Fibroblast of mammary gland (primary cell): ENCODE data around the gene YAP1.

Experiments
- DNase-seq: peaks from one replicate; pipeline ENCODE4 v3.0.0-alpha.2; 2010; ENCODE audit warnings: low read depth
- H3K4me3 ChIP-seq: 2 replicates; pipeline ENCODE4 v1.5.1; 2011; ENCODE audit warnings: low read depth, mild to moderate bottlenecking, low read length, moderate library complexity; ENCODE audit not compliant: control insufficient read depth
- TF ChIP-seq, protein P1 (sequence below): conservative IDR thresholded peaks from 2 replicates; pipeline ENCODE4 v1.5.1; 2011; ENCODE audit warnings: low read depth, low read length, inconsistent platforms; ENCODE audit not compliant: control insufficient read depth, insufficient read depth

The YAP1 gene

DNA sequence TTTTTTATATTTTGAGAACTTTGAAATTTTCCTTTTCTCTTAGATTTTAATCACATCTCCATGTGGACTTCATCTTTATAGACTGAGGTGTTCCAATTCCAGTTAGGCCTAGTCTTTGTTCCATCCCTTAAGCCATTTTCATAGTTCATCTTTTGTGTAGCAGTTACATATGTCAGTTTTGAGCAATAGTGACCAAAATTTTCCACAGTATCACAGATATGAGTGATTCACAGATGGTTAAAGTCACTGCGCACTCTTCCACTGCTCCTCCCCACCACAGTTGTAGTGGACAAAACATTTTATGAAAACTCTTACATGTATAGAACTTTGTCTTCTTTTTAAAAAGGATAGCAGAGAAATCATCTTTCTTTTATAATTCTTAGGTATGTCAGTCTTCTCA is 42.8 kb downstream of the YAP1 start:
- no peak for DNase-seq
- TF ChIP-seq, protein P1, sequence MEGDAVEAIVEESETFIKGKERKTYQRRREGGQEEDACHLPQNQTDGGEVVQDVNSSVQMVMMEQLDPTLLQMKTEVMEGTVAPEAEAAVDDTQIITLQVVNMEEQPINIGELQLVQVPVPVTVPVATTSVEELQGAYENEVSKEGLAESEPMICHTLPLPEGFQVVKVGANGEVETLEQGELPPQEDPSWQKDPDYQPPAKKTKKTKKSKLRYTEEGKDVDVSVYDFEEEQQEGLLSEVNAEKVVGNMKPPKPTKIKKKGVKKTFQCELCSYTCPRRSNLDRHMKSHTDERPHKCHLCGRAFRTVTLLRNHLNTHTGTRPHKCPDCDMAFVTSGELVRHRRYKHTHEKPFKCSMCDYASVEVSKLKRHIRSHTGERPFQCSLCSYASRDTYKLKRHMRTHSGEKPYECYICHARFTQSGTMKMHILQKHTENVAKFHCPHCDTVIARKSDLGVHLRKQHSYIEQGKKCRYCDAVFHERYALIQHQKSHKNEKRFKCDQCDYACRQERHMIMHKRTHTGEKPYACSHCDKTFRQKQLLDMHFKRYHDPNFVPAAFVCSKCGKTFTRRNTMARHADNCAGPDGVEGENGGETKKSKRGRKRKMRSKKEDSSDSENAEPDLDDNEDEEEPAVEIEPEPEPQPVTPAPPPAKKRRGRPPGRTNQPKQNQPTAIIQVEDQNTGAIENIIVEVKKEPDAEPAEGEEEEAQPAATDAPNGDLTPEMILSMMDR: no peak
- H3K4me3 ChIP-seq: no peak overlapping the region

DNA sequence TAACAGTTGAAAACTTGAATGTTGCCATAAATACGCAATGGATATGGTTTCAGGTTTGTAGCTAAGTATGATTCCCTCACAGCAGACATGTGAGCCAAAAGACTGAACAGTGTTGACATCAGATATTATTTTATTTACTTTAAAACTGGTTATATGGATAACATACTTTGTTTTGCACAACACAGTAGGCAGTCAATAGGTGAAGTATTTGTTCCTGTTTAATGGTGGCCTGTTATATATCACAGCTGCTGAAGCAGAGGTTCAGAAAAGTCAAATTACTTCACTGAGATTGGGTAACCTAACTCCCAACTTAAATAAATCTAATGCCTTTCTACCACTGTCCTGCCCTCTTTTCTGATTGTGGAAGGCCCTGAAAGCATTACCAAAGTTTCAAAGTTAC is 44.6 kb downstream of the YAP1 start:
- TF ChIP-seq, protein P1: no peak
- no peak for DNase-seq
- H3K4me3 ChIP-seq: no peak overlapping the region

DNA sequence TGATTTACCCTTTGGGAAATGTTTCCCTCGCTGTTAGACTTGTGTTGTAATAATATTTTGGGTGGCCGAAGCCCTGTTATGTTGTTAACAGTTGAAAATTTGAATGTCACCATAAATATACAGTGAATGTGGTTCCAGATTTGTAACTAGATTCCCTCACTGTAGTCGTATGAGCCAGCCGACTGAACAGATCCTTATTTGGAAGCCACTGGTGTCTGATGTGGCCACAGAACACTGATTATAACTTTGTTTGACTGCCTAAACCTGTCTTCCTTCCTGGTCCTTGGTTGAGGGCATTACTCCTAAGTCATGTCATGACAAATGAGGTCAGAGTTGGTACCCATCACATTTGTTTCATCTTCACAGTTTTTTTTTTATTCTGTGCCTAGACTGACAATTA is 45.4 kb downstream of the YAP1 start:
- DNase-seq: no peak
- H3K4me3 ChIP-seq: no peak overlapping the region
- TF ChIP-seq, protein P1: no peak

DNA sequence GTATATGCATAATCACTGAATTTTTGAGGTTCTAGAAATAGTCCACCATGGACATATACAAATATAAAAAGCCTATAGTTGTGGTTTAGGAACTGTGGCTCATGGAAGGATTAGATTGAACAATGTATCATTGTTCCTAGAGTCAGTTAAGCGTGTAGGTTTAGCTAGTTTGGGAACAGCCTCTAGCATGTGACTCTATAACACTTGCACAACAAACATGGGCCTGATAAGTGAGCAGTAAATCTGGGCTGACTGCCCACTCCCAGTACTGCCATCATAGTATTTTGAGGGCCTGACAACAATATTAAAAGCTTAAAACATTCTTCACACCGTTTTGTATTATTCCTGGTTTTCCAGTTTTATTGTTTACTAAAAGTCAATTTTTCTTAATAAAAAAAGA is 47.0 kb downstream of the YAP1 start:
- no peak overlapping the region for H3K4me3 ChIP-seq
- TF ChIP-seq, protein P1: no peak
- peak; percentile 84 for DNase-seq

DNA sequence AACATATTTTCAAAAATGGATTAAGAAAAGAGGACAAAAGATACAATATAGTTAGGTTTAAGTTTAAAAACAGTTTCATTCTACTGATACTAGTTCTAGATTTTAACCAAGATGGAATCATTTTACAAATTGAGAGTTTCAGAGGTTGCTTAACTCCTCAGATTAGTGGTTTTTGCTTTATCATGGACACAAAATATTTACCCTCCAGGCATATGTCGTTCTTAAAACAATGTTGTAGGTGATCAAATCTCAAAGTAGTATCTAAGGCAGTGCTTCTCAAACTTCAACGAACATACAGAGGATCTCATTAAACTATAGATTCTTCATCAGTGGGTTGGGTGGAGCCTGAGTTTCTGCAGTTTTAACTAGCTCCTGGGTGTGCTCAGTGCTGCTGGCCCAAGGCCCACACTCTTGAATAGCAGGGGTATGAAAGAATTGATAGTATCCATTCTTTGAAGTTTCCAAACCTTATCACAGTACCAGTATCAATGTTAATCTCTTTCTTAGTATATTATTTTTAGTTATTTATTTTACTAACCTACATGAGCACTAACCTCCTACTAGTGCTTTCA is 48.0 kb downstream of the YAP1 start:
- no peak overlapping the region for H3K4me3 ChIP-seq
- DNase-seq: no peak

DNA sequence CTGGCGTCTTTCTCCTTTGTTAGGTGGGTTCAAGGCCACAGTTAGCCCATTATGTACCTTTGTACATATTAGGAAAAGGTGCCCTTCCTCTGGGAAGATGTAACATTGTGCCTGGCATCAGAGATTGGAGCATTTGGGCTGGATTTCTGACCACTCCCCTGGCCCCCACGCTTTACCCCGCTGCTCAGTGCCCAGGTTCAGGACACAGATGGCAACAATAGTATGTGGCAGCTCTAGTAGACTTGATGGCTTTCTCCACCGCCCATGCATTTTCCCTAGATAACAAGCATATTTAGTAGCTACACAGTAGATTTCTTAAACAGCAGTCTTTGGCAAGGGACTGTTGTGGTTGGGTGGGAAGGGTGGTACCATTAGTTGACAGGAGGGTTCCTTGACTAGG is 53.1 kb downstream of the YAP1 start:
- TF ChIP-seq, protein P1: no peak
- DNase-seq: no peak
- H3K4me3 ChIP-seq: no peak overlapping the region

More for the DNA sequence above, 48.0 kb downstream of the YAP1 start:
- TF ChIP-seq, protein P1: no peak

DNA sequence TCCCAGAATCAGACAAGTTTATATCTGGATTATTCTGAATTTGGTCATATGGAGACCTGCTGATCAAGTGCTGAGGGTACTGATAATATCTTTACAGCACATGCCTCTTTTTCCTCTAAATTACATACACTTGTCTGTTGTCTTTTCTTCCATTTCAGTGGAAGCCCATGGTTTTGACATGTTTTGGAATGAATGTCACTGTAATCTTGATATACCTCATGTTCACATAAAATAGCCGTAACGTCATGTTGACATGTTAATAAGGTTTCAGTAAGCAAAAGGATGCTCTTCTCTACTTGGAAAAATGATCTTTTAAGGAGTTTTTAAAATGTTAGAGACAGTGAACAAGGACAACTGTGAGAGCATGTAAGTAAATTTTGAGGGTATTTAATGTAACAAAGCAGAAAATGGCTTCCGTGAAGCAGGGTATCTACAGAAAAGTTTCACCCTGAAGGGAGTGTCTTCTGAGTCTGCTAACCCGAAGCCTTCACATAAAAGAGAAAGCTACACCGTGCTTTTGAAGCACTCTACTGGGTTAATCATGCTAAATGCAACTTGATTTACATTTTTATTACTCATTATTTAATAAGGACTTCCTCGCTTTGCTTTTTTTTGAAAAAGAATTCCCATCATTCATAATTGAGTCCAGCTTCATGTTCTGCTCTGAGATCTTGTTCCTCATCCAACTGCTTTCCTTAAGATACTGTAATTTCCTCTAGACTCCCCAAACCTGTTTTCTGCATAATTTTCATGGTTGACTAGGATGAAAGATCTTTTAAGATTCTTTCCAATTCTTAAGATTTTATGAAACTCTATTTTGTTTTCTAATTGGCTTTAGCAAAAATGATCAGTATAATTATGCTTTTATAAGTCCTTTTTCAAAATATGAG is 56.2 kb downstream of the YAP1 start:
- TF ChIP-seq, protein P1: no peak
- no peak overlapping the region for H3K4me3 ChIP-seq
- no peak for DNase-seq
